NB4 (cell line): ENCODE results near the gene KHK.

ENCODE experiments used
- DNase-seq: peaks from one replicate; pipeline ENCODE4 v3.0.0; 2010; ENCODE audit warnings: low read depth
- H3K4me3 ChIP-seq: one replicate; pipeline ENCODE4 v1.5.1; 2011; ENCODE audit warnings: mild to moderate bottlenecking, low read depth, low read length, moderate library complexity
- MAX ChIP-seq: IDR thresholded peaks from 2 replicates; pipeline ENCODE4 v1.6.1; 2011; ENCODE audit warnings: low read depth, low read length
- MYC ChIP-seq: IDR thresholded peaks from 2 replicates; pipeline ENCODE4 v1.6.1; 2011; ENCODE audit warnings: low read depth, low read length
- POLR2A ChIP-seq: IDR thresholded peaks from 2 replicates; pipeline ENCODE4 v1.6.1; 2011; ENCODE audit warnings: mild to moderate bottlenecking; ENCODE audit not compliant: insufficient read length; ENCODE audit errors: extremely low read depth
- TF ChIP-seq, protein P1 (sequence below): IDR thresholded peaks from one replicate; pipeline ENCODE4 v1.5.1; 2012; ENCODE audit warnings: low read depth, low read length

The KHK gene

DNA sequence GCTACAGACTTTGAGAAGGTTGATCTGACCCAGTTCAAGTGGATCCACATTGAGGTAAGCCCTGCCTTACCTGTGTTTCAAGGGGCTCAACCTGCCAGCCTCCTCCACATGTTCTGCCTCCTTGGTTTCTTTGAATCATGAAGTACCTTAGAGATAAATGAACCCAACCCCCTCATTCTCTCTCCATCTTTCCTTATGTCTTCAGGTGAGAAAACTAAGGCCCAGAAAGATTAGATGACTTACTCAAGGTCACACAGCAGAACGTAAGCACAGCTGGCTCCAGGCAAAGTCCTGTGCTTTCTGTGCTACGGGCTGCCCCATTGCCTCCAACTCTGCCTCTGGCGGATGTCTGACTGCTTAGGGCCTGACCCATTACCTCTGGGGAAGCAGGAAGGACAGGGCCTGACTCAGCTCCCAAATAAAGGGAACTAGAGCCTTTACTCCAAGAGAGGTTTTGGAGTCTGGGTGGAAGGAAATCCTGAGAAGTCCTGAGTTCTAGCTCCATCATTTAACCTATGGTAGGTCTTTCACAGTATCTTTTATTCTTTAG is 10.3 kb downstream of the KHK start:
- no peak for DNase-seq
- no peak overlapping the region for H3K4me3 ChIP-seq

DNA sequence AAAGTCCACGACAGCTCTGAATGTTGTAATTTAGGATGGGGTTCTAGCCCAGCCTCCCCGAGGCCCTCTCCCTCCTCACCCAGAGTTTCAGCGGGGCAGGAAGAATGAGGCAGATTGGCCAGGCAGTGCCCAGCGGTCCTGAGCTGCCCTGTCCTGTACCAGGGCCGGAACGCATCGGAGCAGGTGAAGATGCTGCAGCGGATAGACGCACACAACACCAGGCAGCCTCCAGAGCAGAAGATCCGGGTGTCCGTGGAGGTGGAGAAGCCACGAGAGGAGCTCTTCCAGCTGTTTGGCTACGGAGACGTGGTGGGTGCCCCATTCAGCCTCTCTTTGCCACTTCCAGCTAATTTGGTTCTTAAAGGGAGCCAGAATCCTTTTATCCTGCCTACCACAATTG is 10.8 kb downstream of the KHK start:
- no peak overlapping the region for H3K4me3 ChIP-seq
- no peak for DNase-seq
- TF ChIP-seq POLR2A (no peak), MYC (no peak), MAX (no peak)
- TF ChIP-seq, protein P1, sequence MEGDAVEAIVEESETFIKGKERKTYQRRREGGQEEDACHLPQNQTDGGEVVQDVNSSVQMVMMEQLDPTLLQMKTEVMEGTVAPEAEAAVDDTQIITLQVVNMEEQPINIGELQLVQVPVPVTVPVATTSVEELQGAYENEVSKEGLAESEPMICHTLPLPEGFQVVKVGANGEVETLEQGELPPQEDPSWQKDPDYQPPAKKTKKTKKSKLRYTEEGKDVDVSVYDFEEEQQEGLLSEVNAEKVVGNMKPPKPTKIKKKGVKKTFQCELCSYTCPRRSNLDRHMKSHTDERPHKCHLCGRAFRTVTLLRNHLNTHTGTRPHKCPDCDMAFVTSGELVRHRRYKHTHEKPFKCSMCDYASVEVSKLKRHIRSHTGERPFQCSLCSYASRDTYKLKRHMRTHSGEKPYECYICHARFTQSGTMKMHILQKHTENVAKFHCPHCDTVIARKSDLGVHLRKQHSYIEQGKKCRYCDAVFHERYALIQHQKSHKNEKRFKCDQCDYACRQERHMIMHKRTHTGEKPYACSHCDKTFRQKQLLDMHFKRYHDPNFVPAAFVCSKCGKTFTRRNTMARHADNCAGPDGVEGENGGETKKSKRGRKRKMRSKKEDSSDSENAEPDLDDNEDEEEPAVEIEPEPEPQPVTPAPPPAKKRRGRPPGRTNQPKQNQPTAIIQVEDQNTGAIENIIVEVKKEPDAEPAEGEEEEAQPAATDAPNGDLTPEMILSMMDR: no peak

More for the DNA sequence above, 10.3 kb downstream of the KHK start:
- TF ChIP-seq POLR2A: no peak
- no peak for TF ChIP-seq MAX
- TF ChIP-seq, protein P1: no peak
- no peak for TF ChIP-seq MYC

- no peak overlapping the region for H3K4me3 ChIP-seq
- TF ChIP-seq, protein P1: no peak
- no peak for TF ChIP-seq MAX
- TF ChIP-seq POLR2A: no peak
- no peak for TF ChIP-seq MYC
- no peak for DNase-seq
Observed at GRCh38 chr2:27099334-27099955, 12.9 kb downstream of the KHK start.

GRCh38 chr2:27100036-27100435 is 13.5 kb downstream of the KHK start:
- DNase-seq: no peak
- no peak overlapping the region for H3K4me3 ChIP-seq
- no peak for TF ChIP-seq POLR2A
- TF ChIP-seq MAX: no peak

DNA sequence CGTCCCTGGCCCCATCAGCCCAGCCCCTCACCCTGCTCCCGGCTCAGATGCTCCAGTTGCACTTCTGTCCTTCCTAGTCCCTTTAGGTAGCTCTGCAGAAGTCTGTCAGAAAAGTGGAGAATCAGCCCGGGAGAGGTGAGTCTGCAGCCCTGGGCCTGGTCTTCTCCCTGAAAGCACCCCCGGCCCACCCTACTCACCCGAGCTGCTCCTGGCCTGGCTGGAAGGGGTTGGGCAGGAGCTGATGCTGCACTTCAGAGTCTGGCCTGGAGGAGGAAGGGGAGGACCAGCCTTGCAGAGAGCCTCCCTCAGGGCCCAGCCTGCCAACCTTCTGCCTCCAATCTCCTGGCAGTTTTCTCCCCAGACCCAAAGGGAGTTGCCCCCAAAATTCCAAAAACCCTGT is 15.8 kb downstream of the KHK start:
- no peak for DNase-seq
- H3K4me3 ChIP-seq: no peak overlapping the region
- TF ChIP-seq, protein P1: no peak
- no peak for TF ChIP-seq POLR2A

GRCh38 chr2:27105981-27106380 is 19.4 kb downstream of the KHK start:
- H3K4me3 ChIP-seq: no peak overlapping the region
- TF ChIP-seq MAX (no peak), MYC (no peak), POLR2A (no peak)
- TF ChIP-seq, protein P1: no peak
- no peak for DNase-seq
